Fibroblast of lung (primary cell): ENCODE data around the gene TRAPPC8. TPM values are rescaled to one million over a fixed set of nuclear protein-coding genes. Genes with fewer than 3 reads are reported as not detected.
"Not testable (repeated sequence)": the region's sequence is repeated elsewhere in the genome, so short reads cannot be mapped to it uniquely, and the experiment has no call there.

Experiments used
- DNase-seq, 2 donors: peaks; one replicate each; pipeline versions ENCODE4 v3.0.0 to v3.0.0-alpha.2; 2010; ENCODE audit warnings: low read depth in 2 of 2
- H2AFZ ChIP-seq: 2 replicates; pipeline ENCODE4 v1.5.1; 2012; ENCODE audit warnings: low read length, control low read depth, inconsistent platforms
- H3K27ac ChIP-seq: 2 replicates; pipeline ENCODE4 v1.5.1; 2011; ENCODE audit warnings: low read length, control low read depth; ENCODE audit not compliant: insufficient read depth
- H3K27me3 ChIP-seq: 2 replicates; pipeline ENCODE4 v1.5.1; 2011; ENCODE audit warnings: mild to moderate bottlenecking, low read length; ENCODE audit not compliant: control insufficient read depth, insufficient read depth
- H3K36me3 ChIP-seq: 2 replicates; pipeline ENCODE4 v1.5.1; 2011; ENCODE audit warnings: low read length; ENCODE audit not compliant: control insufficient read depth, insufficient read depth
- H3K4me1 ChIP-seq: 2 replicates; pipeline ENCODE4 v1.5.1; 2011; ENCODE audit warnings: low read length; ENCODE audit not compliant: control insufficient read depth, insufficient read depth; ENCODE audit errors: extremely low read depth
- H3K4me2 ChIP-seq: 2 replicates; pipeline ENCODE4 v1.5.1; 2011; ENCODE audit warnings: low read length, control low read depth; ENCODE audit not compliant: insufficient read depth; ENCODE audit errors: extremely low read depth
- H3K4me3 ChIP-seq, 4 experiments: fragments of 200-600 bp in 1 of 4; sonication (generic) in 1 of 4; replicated peaks in 1 of 4; 2 replicates each; pipeline ENCODE4 v1.5.1; 2011 to 2016; ENCODE audit warnings: low read length in 4 of 4, low read depth in 3 of 4, mild to moderate bottlenecking in 3 of 4, control low read depth in 2 of 4, inconsistent platforms in 1 of 4, mixed read lengths in 1 of 4; ENCODE audit not compliant: insufficient read depth in 1 of 4; ENCODE audit errors: control extremely low read depth in 1 of 4
- H3K79me2 ChIP-seq: 2 replicates; pipeline ENCODE4 v1.5.1; 2012; ENCODE audit warnings: mild to moderate bottlenecking, low read length, inconsistent platforms; ENCODE audit not compliant: control insufficient read depth, insufficient read depth
- H3K9ac ChIP-seq: 2 replicates; pipeline ENCODE4 v1.5.1; 2011; ENCODE audit warnings: mild to moderate bottlenecking, low read length, control low read depth; ENCODE audit not compliant: insufficient read depth
- H3K9me3 ChIP-seq: 2 replicates; pipeline ENCODE4 v1.5.1; 2012; ENCODE audit warnings: low read depth, low read length; ENCODE audit not compliant: control insufficient read depth, insufficient read depth
- H4K20me1 ChIP-seq: 2 replicates; pipeline ENCODE4 v1.5.1; 2011; ENCODE audit warnings: low read length; ENCODE audit not compliant: control insufficient read depth, insufficient read depth; ENCODE audit errors: extremely low read depth
- EZH2 ChIP-seq: IDR thresholded peaks from 2 replicates; pipeline ENCODE4 v1.5.1; 2012; ENCODE audit warnings: low read length, control low read depth, mild to moderate bottlenecking; ENCODE audit errors: missing control alignments
- polyA plus RNA-seq, 2 donors: library from polyadenylated mRNA; depleted of rRNA in 1 of 2; stranded (reverse) in 1 of 2; unstranded in 1 of 2; fragments of >200 nt; gene quantifications; 2 replicates each; pipeline ENCODE4 v1.2.1, GENCODE V29; 2011 to 2012; ENCODE audit warnings: missing spikeins in 1 of 2
- total RNA-seq: library from RNA; depleted of rRNA; stranded (reverse); fragments of >200 nt; gene quantifications from 2 replicates; pipeline ENCODE4 v1.2.1, GENCODE V29; 2014
- TF ChIP-seq, protein P1 (sequence below), 2 donors: IDR thresholded peaks in 1 of 2; conservative IDR thresholded peaks in 1 of 2; 1 replicate in 1 of 2; 2 replicates in 1 of 2; pipeline ENCODE4 v1.5.1; 2011 to 2012; ENCODE audit warnings: low read length in 2 of 2, control low read depth in 1 of 2, inconsistent platforms in 1 of 2, low read depth in 1 of 2, mild to moderate bottlenecking in 1 of 2

Gene TRAPPC8
- total and polyA plus RNA-seq, 2 donors (not counting 1 experiment from before 2014, with no cell fraction given) = 53.4 to 64.2 TPM

- Histone ChIP-seq H3K4me2 (no peak overlapping the region), H3K4me3 (no peak overlapping the region), H3K36me3 (no peaks in the 10 kb centered on the region), H3K9me3 (no peaks in the 10 kb centered on the region), H3K27ac (no peak overlapping the region), H3K27me3 (no peaks in the 10 kb centered on the region), H3K4me1 (no peaks in the 10 kb centered on the region), H2AFZ (no peak overlapping the region), H4K20me1 (no peaks in the 10 kb centered on the region), H3K79me2 (no peaks in the 10 kb centered on the region), H3K9ac (no peak overlapping the region)
- no peak for DNase-seq
- TF ChIP-seq, protein P1, sequence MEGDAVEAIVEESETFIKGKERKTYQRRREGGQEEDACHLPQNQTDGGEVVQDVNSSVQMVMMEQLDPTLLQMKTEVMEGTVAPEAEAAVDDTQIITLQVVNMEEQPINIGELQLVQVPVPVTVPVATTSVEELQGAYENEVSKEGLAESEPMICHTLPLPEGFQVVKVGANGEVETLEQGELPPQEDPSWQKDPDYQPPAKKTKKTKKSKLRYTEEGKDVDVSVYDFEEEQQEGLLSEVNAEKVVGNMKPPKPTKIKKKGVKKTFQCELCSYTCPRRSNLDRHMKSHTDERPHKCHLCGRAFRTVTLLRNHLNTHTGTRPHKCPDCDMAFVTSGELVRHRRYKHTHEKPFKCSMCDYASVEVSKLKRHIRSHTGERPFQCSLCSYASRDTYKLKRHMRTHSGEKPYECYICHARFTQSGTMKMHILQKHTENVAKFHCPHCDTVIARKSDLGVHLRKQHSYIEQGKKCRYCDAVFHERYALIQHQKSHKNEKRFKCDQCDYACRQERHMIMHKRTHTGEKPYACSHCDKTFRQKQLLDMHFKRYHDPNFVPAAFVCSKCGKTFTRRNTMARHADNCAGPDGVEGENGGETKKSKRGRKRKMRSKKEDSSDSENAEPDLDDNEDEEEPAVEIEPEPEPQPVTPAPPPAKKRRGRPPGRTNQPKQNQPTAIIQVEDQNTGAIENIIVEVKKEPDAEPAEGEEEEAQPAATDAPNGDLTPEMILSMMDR (conservative IDR thresholded peaks at IDR 0.05 in 1 of 2, IDR thresholded peaks at IDR 0.05 in 1 of 2; ENCODE audit: low read depth in 1 of 2, low read length in 2 of 2) = no peak
- no peak for TF ChIP-seq EZH2
These were observed 9.3 kb upstream of the TRAPPC8 start for GRCh38 chr18:31952223-31952622.

DNA sequence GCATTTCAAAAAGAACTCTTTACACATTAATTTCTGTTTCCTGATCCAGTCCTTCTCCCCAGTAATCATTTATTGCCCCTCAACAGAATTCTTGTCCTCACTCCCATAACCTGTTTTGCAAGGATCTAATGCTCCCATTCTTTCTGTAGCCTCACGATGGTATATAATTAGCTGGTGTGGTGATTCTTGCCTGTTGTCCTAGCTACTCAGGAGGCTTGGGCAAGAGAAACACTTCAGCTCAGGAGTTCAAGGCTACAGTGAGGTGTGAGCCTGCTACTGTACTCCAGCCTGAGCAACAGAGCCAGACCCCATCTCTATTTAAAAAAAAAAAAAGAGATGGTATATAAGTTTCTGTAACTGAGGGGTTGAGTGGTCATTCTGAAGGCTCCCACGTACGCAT lies 7.7 kb upstream of the TRAPPC8 start:
- H3K4me1 ChIP-seq = no peaks in the 10 kb centered on the region
- H3K36me3 ChIP-seq = no peaks in the 10 kb centered on the region
- TF ChIP-seq, protein P1 (conservative IDR thresholded peaks at IDR 0.05 in 1 of 2, IDR thresholded peaks at IDR 0.05 in 1 of 2; ENCODE audit: low read depth in 1 of 2, low read length in 2 of 2) = no peak
- TF ChIP-seq EZH2 = no peak
- no peak overlapping the region for H3K9ac ChIP-seq
- no peaks in the 10 kb centered on the region for H3K27me3 ChIP-seq
- no peaks in the 10 kb centered on the region for H3K9me3 ChIP-seq
- no peaks in the 10 kb centered on the region for H3K79me2 ChIP-seq
- DNase-seq = no peak
- no peak overlapping the region for H3K4me3 ChIP-seq
- H3K27ac ChIP-seq = no peak overlapping the region
- H4K20me1 ChIP-seq = no peaks in the 10 kb centered on the region
- H3K4me2 ChIP-seq = no peak overlapping the region
- no peak overlapping the region for H2AFZ ChIP-seq

DNA sequence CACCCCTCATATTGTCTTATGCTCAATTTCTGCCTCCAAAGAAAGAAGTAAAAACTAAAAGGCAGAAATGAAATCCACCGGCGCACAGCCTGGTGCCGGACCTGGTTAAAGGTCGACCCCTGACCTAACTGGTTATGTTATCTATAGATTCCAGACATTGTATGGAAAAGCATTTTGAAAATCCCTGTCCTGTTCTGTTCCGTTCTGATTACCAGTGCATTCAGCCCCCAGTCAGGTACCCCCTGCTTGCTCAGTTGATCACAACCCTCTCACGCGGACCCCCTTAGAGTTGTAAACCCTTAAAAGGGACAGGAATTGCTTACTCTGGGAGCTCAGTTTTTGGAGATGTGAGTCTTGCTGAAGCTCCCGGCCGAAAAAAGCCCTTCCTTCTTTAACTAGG lies 5.4 kb upstream of the TRAPPC8 start:
- H3K9ac ChIP-seq, H3K4me3 ChIP-seq, H3K27me3 ChIP-seq, H3K27ac ChIP-seq, H3K79me2 ChIP-seq, DNase-seq, H3K36me3 ChIP-seq, H3K9me3 ChIP-seq, H2AFZ ChIP-seq, H3K4me1 ChIP-seq, H3K4me2 ChIP-seq, H4K20me1 ChIP-seq: not testable (repeated sequence)
